ENCODE results near the gene MEIS2. TPM values are rescaled to one million over a fixed set of nuclear protein-coding genes. Genes with fewer than 3 reads are reported as not detected.

MEIS2 gene
- total RNA-seq, 6 experiments from 2014 or later, result 31.8 to 48.0 (median 42.8) TPM

- no peak for TF ChIP-seq CTCF (IDR thresholded peaks at IDR 0.05)
- H3K9me3 Mint-ChIP-seq, result peaks cover 6% of the 10 kb centered on the region; the same call in 1 of the 2 replicates
- H3K4me1 Mint-ChIP-seq (ENCODE audit: low read depth), result peaks cover 4% of the 10 kb centered on the region; the same call in 1 of the 2 replicates
- H3K27ac Mint-ChIP-seq, result no peak overlapping the region
- no peak for DNase-seq
- no peak overlapping the region for H3K4me3 Mint-ChIP-seq
- peaks cover 3% of the 10 kb centered on the region for H3K27me3 Mint-ChIP-seq (ENCODE audit: insufficient read depth)
- H3K36me3 Mint-ChIP-seq (ENCODE audit: low read depth), result peaks cover 8% of the 10 kb centered on the region; the same call in 1 of the 2 replicates
These were observed 225.4 kb downstream of the MEIS2 start for GRCh38 chr15:36874930-36875329.

DNA sequence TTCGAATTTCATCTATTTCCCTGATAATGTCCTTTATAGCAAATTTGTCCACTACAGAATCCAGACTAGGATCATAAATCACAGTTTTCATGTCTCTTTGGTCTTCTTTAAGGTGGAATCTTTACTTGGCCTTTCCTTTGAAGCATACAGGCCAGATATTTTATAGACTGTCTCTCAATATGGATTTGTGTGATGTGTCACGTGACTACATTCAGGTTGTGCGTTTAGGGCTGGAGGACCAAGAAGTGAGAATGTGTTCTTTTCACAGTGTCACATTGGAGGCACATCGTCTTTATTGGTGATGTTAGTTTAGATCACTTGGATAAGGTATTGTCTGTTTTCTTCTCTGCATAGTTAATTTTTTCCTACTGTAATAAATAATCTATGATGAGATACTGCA is 232.9 kb downstream of the MEIS2 start:
- Mint-ChIP-seq H3K27ac (no peak overlapping the region), H3K4me1 (ENCODE audit: low read depth) (peaks cover 13% of the 10 kb centered on the region), H3K9me3 (no peaks in the 10 kb centered on the region), H3K4me3 (no peak overlapping the region), H3K36me3 (ENCODE audit: low read depth) (no peaks in the 10 kb centered on the region), H3K27me3 (ENCODE audit: insufficient read depth) (no peaks in the 10 kb centered on the region)
- no peak for TF ChIP-seq CTCF (IDR thresholded peaks at IDR 0.05)
- DNase-seq, result no peak

GRCh38 chr15:36866896-36867295 is 233.5 kb downstream of the MEIS2 start:
- H3K9me3 Mint-ChIP-seq, result no peaks in the 10 kb centered on the region
- no peaks in the 10 kb centered on the region for H3K27me3 Mint-ChIP-seq (ENCODE audit: insufficient read depth)
- no peak for TF ChIP-seq CTCF (IDR thresholded peaks at IDR 0.05)
- H3K27ac Mint-ChIP-seq, result no peak overlapping the region
- H3K4me1 Mint-ChIP-seq (ENCODE audit: low read depth), result peaks cover 13% of the 10 kb centered on the region
- DNase-seq, result no peak
- no peak overlapping the region for H3K4me3 Mint-ChIP-seq
- H3K36me3 Mint-ChIP-seq (ENCODE audit: low read depth), result no peaks in the 10 kb centered on the region

DNA sequence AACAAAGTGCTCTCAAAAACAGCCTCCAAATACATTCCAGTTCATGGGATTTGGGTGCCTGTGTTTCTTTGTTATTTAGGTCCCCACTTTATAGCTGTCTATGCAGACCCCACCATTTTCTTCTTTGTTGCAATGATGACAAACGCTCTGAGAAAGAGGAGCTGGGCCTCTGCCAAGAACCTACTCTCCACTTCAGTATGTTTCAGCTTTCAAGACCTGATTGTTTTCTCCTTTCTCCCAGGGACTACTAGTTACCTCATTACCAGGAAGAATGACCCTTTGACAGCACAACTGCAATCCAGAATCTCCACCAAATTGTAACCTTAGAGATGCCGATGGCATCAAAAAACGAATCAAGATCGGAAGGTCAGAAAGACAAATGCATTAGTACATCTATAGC is 236.8 kb downstream of the MEIS2 start:
- H3K36me3 Mint-ChIP-seq (ENCODE audit: low read depth), result no peaks in the 10 kb centered on the region
- no peaks in the 10 kb centered on the region for H3K9me3 Mint-ChIP-seq
- DNase-seq, result no peak
- no peak for TF ChIP-seq CTCF (IDR thresholded peaks at IDR 0.05)
- H3K4me1 Mint-ChIP-seq (ENCODE audit: low read depth), result peaks cover 13% of the 10 kb centered on the region
- no peaks in the 10 kb centered on the region for H3K27me3 Mint-ChIP-seq (ENCODE audit: insufficient read depth)
- H3K4me3 Mint-ChIP-seq, result no peak overlapping the region
- no peak overlapping the region for H3K27ac Mint-ChIP-seq

GRCh38 chr15:36860792-36861191 is 239.6 kb downstream of the MEIS2 start:
- H3K36me3 Mint-ChIP-seq (ENCODE audit: low read depth), result no peaks in the 10 kb centered on the region
- 0 out of 2 replicates have a peak, but pooled peaks cover 4% of the 10 kb centered on the region for H3K4me1 Mint-ChIP-seq (ENCODE audit: low read depth)
- no peak for DNase-seq
- H3K27ac Mint-ChIP-seq, result no peak overlapping the region
- no peaks in the 10 kb centered on the region for H3K9me3 Mint-ChIP-seq
- no peaks in the 10 kb centered on the region; the same call in 1 of the 2 replicates for H3K27me3 Mint-ChIP-seq (ENCODE audit: insufficient read depth)
- no peak overlapping the region for H3K4me3 Mint-ChIP-seq
- no peak for TF ChIP-seq CTCF (IDR thresholded peaks at IDR 0.05)

GRCh38 chr15:36858423-36858822 is 241.9 kb downstream of the MEIS2 start:
- H3K27me3 Mint-ChIP-seq (ENCODE audit: insufficient read depth), result no peaks in the 10 kb centered on the region; the same call in 1 of the 2 replicates
- H3K9me3 Mint-ChIP-seq, result no peaks in the 10 kb centered on the region

More at GRCh38 chr15:36858423-36858822, 241.9 kb downstream of the MEIS2 start:
- DNase-seq, result no peak
- TF ChIP-seq CTCF (IDR thresholded peaks at IDR 0.05), result no peak
- no peak overlapping the region for H3K27ac Mint-ChIP-seq
- H3K4me1 Mint-ChIP-seq (ENCODE audit: low read depth), result 0 out of 2 replicates have a peak, but pooled peaks cover under 1% of the 10 kb centered on the region
- H3K4me3 Mint-ChIP-seq, result no peak overlapping the region
- H3K36me3 Mint-ChIP-seq (ENCODE audit: low read depth), result no peaks in the 10 kb centered on the region

All from HFFc6 (cell line).